ENCODE results near the gene APOL5.
"Not testable (repeated sequence)": the region's sequence is repeated elsewhere in the genome, so short reads cannot be mapped to it uniquely, and the experiment has no call there.

APOL5 gene

DNA sequence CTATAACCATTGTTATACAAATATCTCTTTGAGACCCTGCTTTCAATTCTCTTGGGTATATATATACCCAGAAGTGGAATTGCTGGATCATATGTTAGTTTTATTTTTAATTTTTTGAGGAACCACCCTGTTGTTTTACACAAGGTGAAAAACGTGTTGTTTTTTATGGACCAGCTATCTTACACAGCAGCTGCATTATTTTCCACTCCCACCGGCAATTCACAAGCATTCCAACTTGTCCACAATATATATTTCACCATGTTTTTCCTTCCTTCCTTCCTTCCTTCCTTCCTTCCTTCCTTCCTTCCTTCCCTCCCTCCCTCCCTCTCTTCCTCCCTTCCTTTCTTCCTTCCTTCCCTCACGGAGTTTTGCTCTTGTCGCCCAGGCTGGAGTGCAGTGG lies 6.3 kb upstream of the APOL5 start:
- DNase-seq (ENCODE audit: low spot score), result no peak

DNA sequence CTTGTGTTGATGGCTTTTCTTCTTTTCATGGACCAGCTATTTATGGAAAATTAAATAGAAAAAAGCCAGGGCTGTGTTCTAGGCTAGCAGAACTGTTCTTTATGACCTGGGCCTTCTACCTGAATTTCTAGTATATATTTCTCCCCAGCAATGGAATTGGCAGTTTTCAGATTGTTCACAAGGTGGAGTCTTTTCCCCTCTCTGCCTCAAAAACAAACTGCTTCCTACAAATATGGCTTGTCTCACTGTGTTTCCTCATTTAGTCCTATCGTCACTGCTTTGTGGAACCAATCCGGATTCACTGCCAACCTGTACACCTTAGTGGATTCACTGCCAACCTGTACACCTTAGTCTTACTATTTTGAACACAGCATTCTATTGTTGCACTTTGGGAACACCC lies 5.0 kb upstream of the APOL5 start:
- no peak for DNase-seq (ENCODE audit: low spot score)

DNA sequence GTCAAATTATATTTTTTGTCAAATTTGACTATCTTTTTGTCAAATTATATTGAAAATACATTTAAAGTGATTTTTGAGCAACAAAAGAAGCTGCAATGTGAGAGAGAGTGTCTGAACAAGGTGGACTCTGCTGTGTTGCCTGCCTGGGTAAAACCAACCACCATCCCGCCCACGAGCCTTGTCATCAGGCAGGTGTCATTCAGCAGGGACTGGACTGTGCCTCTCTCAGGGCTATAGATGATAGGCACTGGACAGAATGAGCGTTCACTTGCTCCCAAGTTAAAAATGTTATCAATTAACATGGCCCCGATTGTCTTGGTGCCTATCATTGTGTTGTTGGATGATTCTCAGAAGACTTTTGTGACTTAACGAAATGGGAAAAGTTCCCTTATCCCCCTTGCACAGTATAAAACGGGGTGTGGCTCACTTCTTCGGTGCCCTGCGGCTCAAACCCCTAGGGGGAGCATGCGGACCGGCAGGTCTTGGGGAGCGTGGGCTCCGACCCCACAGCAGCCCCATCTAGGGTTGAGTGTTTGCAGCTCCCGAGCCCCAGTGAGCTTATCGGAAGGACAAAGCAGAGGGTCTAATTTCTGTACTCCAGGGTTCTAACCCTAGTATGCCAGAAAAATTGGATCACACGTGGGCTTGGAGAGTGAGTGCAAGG lies 1.7 kb downstream of the APOL5 start:
- DNase-seq (ENCODE audit: low spot score), result no peak

- no peak for DNase-seq (ENCODE audit: low spot score)
Measured at GRCh38 chr22:35721960-35722359, 4.3 kb downstream of the APOL5 start.

DNA sequence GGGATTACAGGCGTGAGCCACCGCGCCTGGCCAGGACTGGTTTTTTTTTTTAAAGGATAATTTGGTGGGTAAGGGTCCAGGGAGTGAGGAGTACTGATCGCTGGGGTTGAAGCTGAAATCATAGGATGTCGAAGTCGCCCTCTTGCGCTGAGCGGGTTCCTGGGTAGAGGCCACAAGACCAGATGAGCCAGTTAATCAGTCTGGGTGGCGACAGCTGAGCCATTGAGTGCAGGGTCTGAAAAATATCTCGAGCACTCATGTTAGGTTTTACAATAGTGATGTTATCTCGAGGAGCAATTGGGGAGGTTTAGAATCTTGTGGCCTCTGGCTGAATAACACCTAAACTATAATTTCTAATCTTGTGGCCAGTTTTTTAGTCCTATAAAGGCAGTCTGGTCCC lies 7.8 kb downstream of the APOL5 start:
- no peak for DNase-seq (ENCODE audit: low spot score)

DNA sequence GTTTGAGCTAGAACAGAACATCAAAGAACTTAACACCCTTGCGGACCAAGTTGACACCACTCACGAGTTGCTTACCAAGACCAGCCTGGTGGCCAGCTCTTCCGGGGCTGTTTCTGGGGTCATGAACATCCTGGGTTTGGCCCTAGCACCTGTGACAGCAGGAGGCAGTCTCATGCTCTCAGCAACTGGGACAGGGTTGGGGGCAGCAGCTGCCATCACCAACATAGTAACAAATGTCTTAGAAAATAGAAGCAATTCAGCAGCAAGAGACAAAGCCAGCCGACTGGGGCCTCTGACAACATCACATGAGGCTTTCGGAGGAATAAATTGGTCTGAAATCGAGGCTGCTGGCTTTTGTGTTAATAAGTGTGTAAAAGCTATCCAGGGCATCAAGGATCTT lies 8.7 kb downstream of the APOL5 start:
- DNase-seq (ENCODE audit: low spot score), result no peak

DNA sequence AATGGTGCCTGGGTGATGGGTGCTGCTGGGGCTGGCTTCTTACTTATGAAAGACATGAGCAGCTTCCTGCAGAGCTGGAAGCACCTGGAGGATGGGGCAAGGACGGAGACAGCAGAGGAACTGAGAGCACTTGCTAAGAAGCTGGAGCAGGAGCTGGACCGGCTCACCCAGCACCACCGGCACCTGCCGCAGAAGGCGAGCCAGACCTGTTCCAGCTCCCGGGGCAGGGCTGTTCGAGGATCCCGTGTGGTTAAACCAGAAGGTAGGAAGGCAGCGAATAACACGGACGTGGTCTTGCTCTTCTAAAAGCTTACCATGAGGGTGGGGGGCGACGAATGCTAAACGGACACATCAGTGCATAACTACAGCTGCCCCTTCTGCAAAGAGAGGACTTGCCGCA lies 9.3 kb downstream of the APOL5 start:
- DNase-seq (ENCODE audit: low spot score), result no peak

DNA sequence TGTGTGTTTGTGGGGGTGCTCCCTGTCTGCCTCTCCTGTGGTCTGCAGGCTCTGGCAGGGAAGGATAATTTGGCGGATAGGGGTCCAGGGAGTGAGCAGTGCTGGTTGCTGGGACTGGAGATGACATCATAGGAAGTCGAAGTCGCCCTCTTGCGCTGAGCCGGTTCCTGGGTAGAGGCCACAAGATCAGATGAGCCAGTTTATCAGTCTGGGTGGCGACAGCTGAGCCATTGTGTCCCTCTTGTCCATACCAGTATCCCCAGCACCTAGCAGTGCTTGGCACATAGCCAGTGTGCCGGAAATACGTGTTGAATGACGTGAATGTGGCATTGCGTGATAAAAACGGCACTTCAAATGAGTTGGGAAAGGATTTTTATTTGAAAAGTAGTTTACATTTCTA lies 9.8 kb downstream of the APOL5 start:
- DNase-seq (ENCODE audit: low spot score), result no peak

GRCh38 chr22:35728639-35729308 lies 11.1 kb downstream of the APOL5 start:
- no peak for DNase-seq (ENCODE audit: low spot score)

DNA sequence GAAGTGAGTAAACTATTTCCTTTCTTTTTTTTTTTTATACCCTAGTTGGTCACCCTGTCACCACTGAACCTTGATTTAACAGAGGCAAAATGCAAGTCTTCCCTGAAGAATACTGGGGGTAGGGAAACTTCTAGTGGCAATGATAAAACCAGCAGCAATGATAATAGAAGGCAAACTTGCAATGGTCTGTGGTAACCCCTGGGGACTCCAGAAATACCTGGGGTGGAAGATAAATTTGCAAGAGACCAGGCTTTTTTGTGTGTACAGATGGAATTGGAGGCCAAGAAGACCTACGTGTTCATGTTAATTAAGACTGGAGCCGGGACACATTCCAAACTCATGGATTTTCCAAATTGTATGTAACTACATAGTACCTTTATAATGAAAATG lies 11.6 kb downstream of the APOL5 start:
- DNase-seq (ENCODE audit: low spot score), result no peak

GRCh38 chr22:35731321-35731720 lies 13.6 kb downstream of the APOL5 start:
- no peak for DNase-seq (ENCODE audit: low spot score)

DNA sequence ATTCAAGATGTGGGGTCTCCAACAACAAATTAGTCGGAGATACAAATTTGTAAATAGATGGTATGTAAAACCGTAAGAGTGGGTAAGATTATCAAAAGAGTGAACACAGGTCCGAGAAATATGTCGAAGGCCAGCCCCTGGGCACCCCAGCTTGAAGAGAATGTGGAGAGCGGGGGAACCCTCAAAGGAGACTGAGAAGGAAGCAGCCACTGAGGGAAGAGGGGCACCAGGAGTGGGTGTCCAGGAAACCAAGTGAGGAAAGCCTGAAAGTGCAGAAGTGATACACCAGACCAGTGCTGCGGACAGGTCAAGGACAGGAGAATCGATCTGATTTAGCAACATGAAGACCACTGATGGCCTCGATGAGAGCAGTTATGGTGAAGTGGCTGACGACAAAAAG lies 14.4 kb downstream of the APOL5 start:
- no peak for DNase-seq (ENCODE audit: low spot score)

GRCh38 chr22:35733036-35733435 lies 15.4 kb downstream of the APOL5 start:
- DNase-seq (ENCODE audit: low spot score), result no peak

DNA sequence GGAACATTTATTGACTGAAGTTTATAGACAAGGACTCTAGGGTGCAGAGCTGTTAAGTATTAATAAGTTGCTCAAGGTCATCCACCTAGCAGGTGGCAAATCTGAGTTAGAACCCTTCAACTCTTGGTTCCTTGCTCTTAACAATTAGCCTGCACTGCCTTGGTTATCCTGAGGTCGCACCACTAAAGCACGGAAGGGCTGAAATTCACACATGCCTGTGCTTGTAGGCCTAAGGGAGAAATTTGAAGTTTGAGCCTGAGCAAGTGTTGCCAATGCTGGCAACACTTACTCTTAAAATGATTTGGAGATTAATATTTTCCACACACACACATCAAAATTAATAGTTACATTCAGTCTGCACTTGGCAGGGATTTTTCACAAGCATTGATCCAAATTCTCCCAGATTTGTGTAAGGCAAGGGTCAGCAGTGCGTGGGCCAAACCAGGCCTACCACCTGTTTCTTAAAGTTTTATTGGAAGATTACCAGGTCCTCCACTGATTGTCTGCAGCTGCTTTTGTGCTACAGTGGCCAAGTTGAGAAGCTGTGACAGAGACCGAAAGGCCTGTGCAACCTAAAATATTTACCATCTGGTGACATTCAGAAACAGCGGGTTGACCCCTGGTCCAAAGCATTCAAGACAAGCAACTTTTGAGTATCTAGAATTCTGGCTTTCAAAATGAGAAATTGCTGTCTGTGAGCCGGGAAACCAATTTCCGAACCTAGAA lies 16.3 kb downstream of the APOL5 start:
- DNase-seq (ENCODE audit: low spot score), result no peak

DNA sequence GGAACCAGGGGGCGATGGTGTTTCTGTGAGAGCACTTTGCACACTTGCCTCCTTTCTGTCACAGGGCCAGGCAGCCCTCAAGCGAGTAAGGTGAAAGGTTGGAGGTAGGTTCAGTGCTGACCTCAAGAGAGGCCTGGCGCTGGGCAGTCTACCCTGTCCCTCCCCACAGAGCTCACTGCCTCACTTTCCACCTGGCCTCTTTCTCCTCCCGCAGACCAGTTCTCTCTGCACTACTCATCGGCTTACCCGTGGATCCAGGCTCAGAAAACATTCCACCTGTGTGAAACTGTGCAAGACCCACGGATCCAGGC lies 16.8 kb downstream of the APOL5 start:
- no peak for DNase-seq (ENCODE audit: low spot score)

GRCh38 chr22:35735542-35735941 lies 17.9 kb downstream of the APOL5 start:
- DNase-seq (ENCODE audit: low spot score), result no peak

GRCh38 chr22:35736166-35736565 lies 18.5 kb downstream of the APOL5 start:
- no peak for DNase-seq (ENCODE audit: low spot score)

GRCh38 chr22:35736701-35737100 lies 19.0 kb downstream of the APOL5 start:
- DNase-seq (ENCODE audit: low spot score), result no peak

GRCh38 chr22:35737886-35738285 lies 20.2 kb downstream of the APOL5 start:
- not testable (repeated sequence) for DNase-seq (ENCODE audit: low spot score)

- no peak for DNase-seq (ENCODE audit: low spot score)
Measured at GRCh38 chr22:35739076-35739930, 21.6 kb downstream of the APOL5 start.

GRCh38 chr22:35739931-35740380 lies 22.3 kb downstream of the APOL5 start:
- DNase-seq (ENCODE audit: low spot score), result no peak

DNA sequence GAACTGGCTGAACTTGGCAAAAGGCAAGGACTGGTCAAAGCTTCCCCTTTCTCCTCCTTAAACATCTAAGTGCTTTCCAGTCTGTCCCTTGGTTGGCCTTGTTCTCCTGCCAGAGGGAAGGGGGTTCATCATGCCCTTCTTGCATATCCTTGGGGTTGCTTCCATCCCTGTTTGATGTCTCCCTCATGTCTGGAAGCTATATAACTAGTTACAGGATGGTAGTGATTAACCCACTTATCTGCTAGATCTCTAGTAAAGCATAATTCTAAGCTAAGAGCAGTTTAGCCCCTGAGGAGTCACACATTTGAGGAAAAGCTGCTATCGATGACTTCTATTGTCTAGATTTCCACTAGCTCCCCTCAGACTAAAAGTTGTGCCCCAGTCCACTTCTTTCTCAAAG lies 22.9 kb downstream of the APOL5 start:
- no peak for DNase-seq (ENCODE audit: low spot score)
